HG02852 (cell line): ENCODE results near the gene LYZL1.
"Not testable (repeated sequence)": the region's sequence is repeated elsewhere in the genome, so short reads cannot be mapped to it uniquely, and the experiment has no call there.

Experiments
- ATAC-seq: cut with Tn5 transposase; IDR thresholded peaks from one replicate; pipeline ENCODE4 v1.9.1; 2021; ENCODE audit warnings: mild to moderate bottlenecking, moderate library complexity; ENCODE audit not compliant: unreplicated experiment

LYZL1 gene

GRCh38 chr10:29327746-29328102 is 38.9 kb downstream of the LYZL1 start:
- ATAC-seq: no peak

GRCh38 chr10:29328983-29329382 is 40.1 kb downstream of the LYZL1 start:
- no peak for ATAC-seq

- ATAC-seq: no peak
Measured at GRCh38 chr10:29329420-29329819, 40.5 kb downstream of the LYZL1 start.

GRCh38 chr10:29332061-29332760 is 43.3 kb downstream of the LYZL1 start:
- no peak for ATAC-seq

- no peak for ATAC-seq
Measured at GRCh38 chr10:29332761-29333148, 43.9 kb downstream of the LYZL1 start.

- not testable (repeated sequence) for ATAC-seq
Measured at GRCh38 chr10:29337526-29337925, 48.7 kb downstream of the LYZL1 start.

GRCh38 chr10:29343607-29344038 is 54.8 kb downstream of the LYZL1 start:
- ATAC-seq: no peak

- ATAC-seq: no peak
Measured at GRCh38 chr10:29344073-29344820, 55.4 kb downstream of the LYZL1 start.

- ATAC-seq: no peak
Measured at GRCh38 chr10:29345144-29345909, 56.5 kb downstream of the LYZL1 start.

- ATAC-seq: no peak
Measured at GRCh38 chr10:29345910-29346209, 57.0 kb downstream of the LYZL1 start.

GRCh38 chr10:29346296-29347001 is 57.6 kb downstream of the LYZL1 start:
- ATAC-seq: no peak

- no peak for ATAC-seq
Measured at GRCh38 chr10:29348836-29349235, 60.0 kb downstream of the LYZL1 start.

- ATAC-seq: no peak
Measured at GRCh38 chr10:29353305-29353704, 64.4 kb downstream of the LYZL1 start.

GRCh38 chr10:29353887-29354561 is 65.2 kb downstream of the LYZL1 start:
- ATAC-seq: no peak

- no peak for ATAC-seq
Measured at GRCh38 chr10:29355411-29355991, 66.6 kb downstream of the LYZL1 start.

- ATAC-seq: no peak
Measured at GRCh38 chr10:29356931-29357330, 68.1 kb downstream of the LYZL1 start.

- no peak for ATAC-seq
Measured at GRCh38 chr10:29358010-29358616, 69.2 kb downstream of the LYZL1 start.

- ATAC-seq: not testable (repeated sequence)
Measured at GRCh38 chr10:29360215-29360853, 71.5 kb downstream of the LYZL1 start.
